ENCODE results near the gene TRIO. TPM values are rescaled to one million over a fixed set of nuclear protein-coding genes. Genes with fewer than 3 reads are reported as not detected.

TRIO gene
- polyA plus RNA-seq, 1 of the 3 experiments (the other 2 are of a cell fraction) = 229 TPM

DNA sequence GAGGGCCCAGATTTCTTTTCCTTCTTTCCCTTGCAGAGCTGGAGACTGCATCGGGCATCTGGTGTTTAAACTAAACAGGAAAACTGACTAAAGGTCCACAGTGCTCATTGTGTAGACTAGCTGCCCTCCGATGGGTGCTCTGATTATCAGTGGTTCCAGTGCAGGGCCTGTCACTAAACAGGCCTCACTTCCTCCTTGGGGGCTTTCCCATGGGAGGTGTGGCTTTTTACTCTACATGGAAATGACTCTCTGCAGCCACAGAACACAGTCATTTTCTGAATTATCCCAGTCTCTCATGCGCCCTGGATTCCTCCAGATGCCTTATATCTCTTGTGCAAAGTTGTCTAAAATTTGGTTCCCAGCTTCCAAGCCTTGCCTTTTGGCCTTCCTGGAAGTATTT, 199.2 kb downstream of the TRIO start:
- no peaks in the 10 kb centered on the region for H3K27me3 ChIP-seq (ENCODE audit: insufficient read depth)
- CTCF ChIA-PET = interaction anchor here (0.9 to 3.1 kb wide), 5 partner anchors 10 to 365 kb away, joined by 3 to 8 read pairs (median 6); no protein-coding TSS in a partner anchor
- no peak overlapping the region for H3K9ac ChIP-seq

More for the DNA sequence above, 199.2 kb downstream of the TRIO start:
- 72% methylated on average over 3 of the region's 3 CpGs for WGBS (ENCODE audit: low lambda C conversion rate)
- Histone ChIP-seq H3K4me3 (ENCODE audit: low read depth in 2 of 2, low read length in 1 of 2) (no peak overlapping the region), H3K9me3 (no peaks in the 10 kb centered on the region), H4K20me1 (ENCODE audit: insufficient read depth) (peaks cover 62% of the 10 kb centered on the region), H3K9me2 (no peaks in the 10 kb centered on the region), H3F3A (replicated peaks; ENCODE audit: insufficient read depth) (peaks cover 28% of the 10 kb centered on the region), H2AFZ (ENCODE audit: low read depth) (no peak overlapping the region), H3K36me3 (replicated peaks in 1 of 2; ENCODE audit: control insufficient read depth in 1 of 2, insufficient read depth in 2 of 2, low read length in 1 of 2) (peaks cover 59 to 65% of the 10 kb centered on the region in 2 experiments), H3K79me2 (ENCODE audit: insufficient read depth) (peaks cover 95% of the 10 kb centered on the region), H3K4me1 (ENCODE audit: control insufficient read depth in 1 of 2, insufficient read depth in 2 of 2, low read depth in 1 of 2, low read length in 1 of 2) (peaks cover 6 to 10% of the 10 kb centered on the region in 2 experiments; a peak in 2 of 4 replicates), H3K4me2 (no peak overlapping the region), H3K27ac (ENCODE audit: low read depth in 2 of 2, low read length in 1 of 2) (peak overlapping the region in 1 of 2 experiments; percentile 25; a peak in 1 of 4 replicates)
- DNase-seq = no peak
- TF ChIP-seq SIN3A (IDR thresholded peaks at IDR 0.05; ENCODE audit: borderline replicate concordance, low read depth, low read length) (no peak), YY1 (IDR thresholded peaks at IDR 0.05; ENCODE audit: low read depth) (no peak), FOXJ3 (CRISPR knock-in tag; IDR thresholded peaks at IDR 0.05) (no peak), TAF1 (IDR thresholded peaks at IDR 0.05; ENCODE audit: borderline replicate concordance, low read depth, low read length) (no peak), CHD2 (IDR thresholded peaks at IDR 0.05; ENCODE audit: low read length, partially characterized antibody) (no peak), TCF12 (IDR thresholded peaks at IDR 0.05) (no peak), EZH2phosphoT487 (IDR thresholded peaks at IDR 0.05; ENCODE audit: borderline replicate concordance, low read depth) (no peak), ELF1 (IDR thresholded peaks at IDR 0.05) (no peak), FOSL2 (IDR thresholded peaks at IDR 0.05; ENCODE audit: borderline replicate concordance, low read depth) (no peak), SMC3 (IDR thresholded peaks at IDR 0.05; ENCODE audit: low read depth, low read length) (no peak), FOXM1 (IDR thresholded peaks at IDR 0.05; ENCODE audit: low read depth) (no peak), MXI1 (IDR thresholded peaks at IDR 0.05; ENCODE audit: low read depth, low read length) (no peak), NRF1 (IDR thresholded peaks at IDR 0.05; ENCODE audit: low read depth, low read length) (no peak)
- TF ChIP-seq, protein P1, sequence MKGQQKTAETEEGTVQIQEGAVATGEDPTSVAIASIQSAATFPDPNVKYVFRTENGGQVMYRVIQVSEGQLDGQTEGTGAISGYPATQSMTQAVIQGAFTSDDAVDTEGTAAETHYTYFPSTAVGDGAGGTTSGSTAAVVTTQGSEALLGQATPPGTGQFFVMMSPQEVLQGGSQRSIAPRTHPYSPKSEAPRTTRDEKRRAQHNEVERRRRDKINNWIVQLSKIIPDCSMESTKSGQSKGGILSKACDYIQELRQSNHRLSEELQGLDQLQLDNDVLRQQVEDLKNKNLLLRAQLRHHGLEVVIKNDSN (IDR thresholded peaks at IDR 0.05; ENCODE audit: borderline replicate concordance, low read depth) = no peak
- TF ChIP-seq, protein P2, sequence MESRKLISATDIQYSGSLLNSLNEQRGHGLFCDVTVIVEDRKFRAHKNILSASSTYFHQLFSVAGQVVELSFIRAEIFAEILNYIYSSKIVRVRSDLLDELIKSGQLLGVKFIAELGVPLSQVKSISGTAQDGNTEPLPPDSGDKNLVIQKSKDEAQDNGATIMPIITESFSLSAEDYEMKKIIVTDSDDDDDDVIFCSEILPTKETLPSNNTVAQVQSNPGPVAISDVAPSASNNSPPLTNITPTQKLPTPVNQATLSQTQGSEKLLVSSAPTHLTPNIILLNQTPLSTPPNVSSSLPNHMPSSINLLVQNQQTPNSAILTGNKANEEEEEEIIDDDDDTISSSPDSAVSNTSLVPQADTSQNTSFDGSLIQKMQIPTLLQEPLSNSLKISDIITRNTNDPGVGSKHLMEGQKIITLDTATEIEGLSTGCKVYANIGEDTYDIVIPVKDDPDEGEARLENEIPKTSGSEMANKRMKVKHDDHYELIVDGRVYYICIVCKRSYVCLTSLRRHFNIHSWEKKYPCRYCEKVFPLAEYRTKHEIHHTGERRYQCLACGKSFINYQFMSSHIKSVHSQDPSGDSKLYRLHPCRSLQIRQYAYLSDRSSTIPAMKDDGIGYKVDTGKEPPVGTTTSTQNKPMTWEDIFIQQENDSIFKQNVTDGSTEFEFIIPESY (IDR thresholded peaks at IDR 0.05; ENCODE audit: borderline replicate concordance, low read depth) = no peak
- TF ChIP-seq, protein P3, sequence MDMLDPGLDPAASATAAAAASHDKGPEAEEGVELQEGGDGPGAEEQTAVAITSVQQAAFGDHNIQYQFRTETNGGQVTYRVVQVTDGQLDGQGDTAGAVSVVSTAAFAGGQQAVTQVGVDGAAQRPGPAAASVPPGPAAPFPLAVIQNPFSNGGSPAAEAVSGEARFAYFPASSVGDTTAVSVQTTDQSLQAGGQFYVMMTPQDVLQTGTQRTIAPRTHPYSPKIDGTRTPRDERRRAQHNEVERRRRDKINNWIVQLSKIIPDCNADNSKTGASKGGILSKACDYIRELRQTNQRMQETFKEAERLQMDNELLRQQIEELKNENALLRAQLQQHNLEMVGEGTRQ (IDR thresholded peaks at IDR 0.05; ENCODE audit: borderline replicate concordance, low read depth, low read length) = no peak
- TF ChIP-seq, protein P4, sequence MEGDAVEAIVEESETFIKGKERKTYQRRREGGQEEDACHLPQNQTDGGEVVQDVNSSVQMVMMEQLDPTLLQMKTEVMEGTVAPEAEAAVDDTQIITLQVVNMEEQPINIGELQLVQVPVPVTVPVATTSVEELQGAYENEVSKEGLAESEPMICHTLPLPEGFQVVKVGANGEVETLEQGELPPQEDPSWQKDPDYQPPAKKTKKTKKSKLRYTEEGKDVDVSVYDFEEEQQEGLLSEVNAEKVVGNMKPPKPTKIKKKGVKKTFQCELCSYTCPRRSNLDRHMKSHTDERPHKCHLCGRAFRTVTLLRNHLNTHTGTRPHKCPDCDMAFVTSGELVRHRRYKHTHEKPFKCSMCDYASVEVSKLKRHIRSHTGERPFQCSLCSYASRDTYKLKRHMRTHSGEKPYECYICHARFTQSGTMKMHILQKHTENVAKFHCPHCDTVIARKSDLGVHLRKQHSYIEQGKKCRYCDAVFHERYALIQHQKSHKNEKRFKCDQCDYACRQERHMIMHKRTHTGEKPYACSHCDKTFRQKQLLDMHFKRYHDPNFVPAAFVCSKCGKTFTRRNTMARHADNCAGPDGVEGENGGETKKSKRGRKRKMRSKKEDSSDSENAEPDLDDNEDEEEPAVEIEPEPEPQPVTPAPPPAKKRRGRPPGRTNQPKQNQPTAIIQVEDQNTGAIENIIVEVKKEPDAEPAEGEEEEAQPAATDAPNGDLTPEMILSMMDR (IDR thresholded peaks at IDR 0.05) = no peak
- POLR2A ChIA-PET = no interaction called here
